RWPE2 (cell line): ENCODE results near the gene CHRNA3.

Experiments
- ATAC-seq: fragments of 200-7000 bp; cut with Tn5 transposase; 3 replicates; pipeline ENCODE4 v1.9.1; 2021; ENCODE audit warnings: low read depth
- DNase-seq: peaks from one replicate; pipeline ENCODE4 v3.0.0-alpha.2; 2020; ENCODE audit warnings: low spot score
- H3K27ac ChIP-seq: fragments of 450-650 bp; 2 replicates; pipeline ENCODE4 v1.5.1; 2017; ENCODE audit warnings: mild to moderate bottlenecking; ENCODE audit not compliant: poor library complexity, severe bottlenecking
- H3K27me3 ChIP-seq: fragments of 250-450 bp; sonication (Bioruptor Pico); 2 replicates; pipeline ENCODE4 v1.5.1; 2021; ENCODE audit warnings: mild to moderate bottlenecking, moderate library complexity; ENCODE audit not compliant: insufficient read depth, poor library complexity, severe bottlenecking
- H3K36me3 ChIP-seq: fragments of 250-450 bp; sonication (Bioruptor Pico); 2 replicates; pipeline ENCODE4 v1.5.1; 2020; ENCODE audit warnings: low read depth, mild to moderate bottlenecking, moderate library complexity
- H3K4me1 ChIP-seq: fragments of 250-450 bp; sonication (Bioruptor Pico); 2 replicates; pipeline ENCODE4 v1.5.1; 2021; ENCODE audit warnings: mild to moderate bottlenecking, moderate library complexity; ENCODE audit not compliant: insufficient read depth, poor library complexity, severe bottlenecking
- H3K4me3 ChIP-seq: fragments of 250-450 bp; sonication (Bioruptor Pico); 2 replicates; pipeline ENCODE4 v1.5.1; 2021; ENCODE audit warnings: mild to moderate bottlenecking, moderate library complexity; ENCODE audit not compliant: severe bottlenecking
- H3K9me3 ChIP-seq: fragments of 250-450 bp; sonication (Bioruptor Pico); 2 replicates; pipeline ENCODE4 v1.5.1; 2021; ENCODE audit warnings: mild to moderate bottlenecking, moderate library complexity; ENCODE audit not compliant: severe bottlenecking
- TF ChIP-seq, protein P1 (sequence below): fragments of 450-650 bp; IDR thresholded peaks from one replicate; pipeline ENCODE4 v1.5.1; 2017; ENCODE audit warnings: mild to moderate bottlenecking, moderate library complexity; ENCODE audit not compliant: poor library complexity, severe bottlenecking

The CHRNA3 gene

DNA sequence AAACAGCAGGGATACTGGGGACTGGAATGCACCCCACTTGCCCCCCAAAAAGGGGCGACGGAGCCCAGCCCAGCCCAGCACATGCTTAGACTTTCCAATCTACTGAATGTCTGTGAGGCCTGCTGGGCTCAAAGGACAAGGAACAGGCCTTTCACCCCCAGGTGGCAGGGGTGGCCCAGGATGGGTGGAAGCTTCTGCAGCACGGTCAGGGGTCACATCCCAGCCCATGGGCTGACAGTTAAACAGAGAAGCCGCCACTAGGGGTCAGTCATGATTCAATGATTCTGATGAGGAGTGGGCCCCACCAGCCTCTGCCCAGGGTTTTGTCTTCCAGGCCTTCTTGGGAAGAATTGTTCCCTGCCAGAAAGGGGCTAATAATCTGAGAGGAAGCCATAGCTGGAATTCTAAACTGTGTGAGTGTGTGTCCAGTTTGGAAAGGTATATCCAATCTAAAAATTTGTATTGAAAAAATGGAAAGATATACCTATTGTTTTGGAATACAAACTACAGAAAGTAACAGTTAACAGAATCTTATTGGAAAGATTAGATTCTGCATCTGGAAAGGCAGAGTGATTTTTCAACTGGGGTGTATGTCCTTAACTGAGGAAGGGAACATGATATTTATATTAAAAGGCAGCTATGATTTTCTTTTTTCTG is 18.0 kb upstream of the CHRNA3 start:
- TF ChIP-seq, protein P1, sequence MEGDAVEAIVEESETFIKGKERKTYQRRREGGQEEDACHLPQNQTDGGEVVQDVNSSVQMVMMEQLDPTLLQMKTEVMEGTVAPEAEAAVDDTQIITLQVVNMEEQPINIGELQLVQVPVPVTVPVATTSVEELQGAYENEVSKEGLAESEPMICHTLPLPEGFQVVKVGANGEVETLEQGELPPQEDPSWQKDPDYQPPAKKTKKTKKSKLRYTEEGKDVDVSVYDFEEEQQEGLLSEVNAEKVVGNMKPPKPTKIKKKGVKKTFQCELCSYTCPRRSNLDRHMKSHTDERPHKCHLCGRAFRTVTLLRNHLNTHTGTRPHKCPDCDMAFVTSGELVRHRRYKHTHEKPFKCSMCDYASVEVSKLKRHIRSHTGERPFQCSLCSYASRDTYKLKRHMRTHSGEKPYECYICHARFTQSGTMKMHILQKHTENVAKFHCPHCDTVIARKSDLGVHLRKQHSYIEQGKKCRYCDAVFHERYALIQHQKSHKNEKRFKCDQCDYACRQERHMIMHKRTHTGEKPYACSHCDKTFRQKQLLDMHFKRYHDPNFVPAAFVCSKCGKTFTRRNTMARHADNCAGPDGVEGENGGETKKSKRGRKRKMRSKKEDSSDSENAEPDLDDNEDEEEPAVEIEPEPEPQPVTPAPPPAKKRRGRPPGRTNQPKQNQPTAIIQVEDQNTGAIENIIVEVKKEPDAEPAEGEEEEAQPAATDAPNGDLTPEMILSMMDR = peak; percentile 90
- Histone ChIP-seq H3K4me3 (no peak overlapping the region), H3K4me1 (no peaks in the 10 kb centered on the region), H3K27me3 (no peaks in the 10 kb centered on the region), H3K36me3 (no peaks in the 10 kb centered on the region), H3K27ac (no peak overlapping the region), H3K9me3 (no peaks in the 10 kb centered on the region)
- DNase-seq (peak; percentile 77), ATAC-seq (peak; percentile 57)

DNA sequence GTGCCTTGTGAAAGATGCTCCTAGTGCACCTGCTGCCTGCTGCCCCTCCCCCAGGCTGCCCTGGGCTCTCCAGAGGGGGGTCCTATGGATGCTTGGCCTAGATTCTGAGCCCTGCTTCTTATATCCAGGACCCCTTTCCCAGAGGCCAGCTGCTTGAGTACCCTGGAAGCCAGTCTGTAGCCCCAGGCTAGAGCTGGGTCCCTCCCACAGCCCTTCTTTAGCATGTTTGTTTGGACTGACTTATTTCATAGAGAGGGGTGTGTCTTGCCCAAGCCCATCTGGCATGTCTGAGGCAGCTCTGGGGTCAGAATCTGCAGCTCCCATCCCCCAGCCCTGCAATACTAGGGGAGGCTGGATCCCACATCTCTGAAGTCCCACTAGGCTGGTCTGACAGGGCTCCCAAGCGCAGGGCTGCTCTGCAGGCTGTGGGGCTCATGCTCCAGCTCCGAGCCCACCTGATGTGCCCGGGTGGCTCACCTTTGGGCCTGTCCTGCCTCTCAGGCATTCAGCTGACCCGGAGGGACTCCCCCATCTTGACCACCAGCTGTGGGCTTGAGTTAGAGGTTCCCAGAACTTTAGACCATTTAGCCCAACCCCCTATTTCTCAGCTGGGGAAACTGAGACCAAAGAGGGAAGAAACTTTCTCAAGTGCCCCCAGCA is 17.1 kb upstream of the CHRNA3 start:
- no peak for ATAC-seq
- peaks cover 6% of the 10 kb centered on the region for H3K9me3 ChIP-seq
- H3K4me3 ChIP-seq = no peak overlapping the region
- DNase-seq = peak; percentile 66
- H3K36me3 ChIP-seq = no peaks in the 10 kb centered on the region
- no peak overlapping the region for H3K27ac ChIP-seq
- no peaks in the 10 kb centered on the region for H3K4me1 ChIP-seq
- TF ChIP-seq, protein P1 = no peak
- H3K27me3 ChIP-seq = no peaks in the 10 kb centered on the region

DNA sequence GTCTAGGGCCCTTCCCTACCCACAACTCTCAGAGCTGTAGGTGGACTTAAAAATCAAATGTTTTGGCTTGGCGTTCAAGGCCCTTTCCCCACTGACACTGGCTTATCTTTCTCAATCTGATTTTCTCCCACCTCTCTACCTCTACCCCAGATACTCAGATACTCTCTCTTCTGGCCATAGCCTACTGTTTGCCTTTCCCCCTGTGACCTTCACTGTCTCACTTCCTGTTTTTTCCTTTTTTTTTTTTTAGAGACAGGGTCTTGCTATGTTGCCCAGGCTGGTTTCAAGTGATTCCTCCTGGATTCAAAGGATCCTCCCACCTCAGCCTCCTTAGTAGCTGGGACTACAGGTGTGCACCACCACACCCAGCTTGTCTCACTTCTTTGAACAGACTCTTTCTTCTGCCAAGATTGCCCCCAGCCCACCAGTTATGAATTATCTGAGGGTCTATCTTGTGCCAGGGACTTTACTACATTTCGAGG is 15.6 kb upstream of the CHRNA3 start:
- no peak for DNase-seq
- H3K36me3 ChIP-seq = no peaks in the 10 kb centered on the region
- H3K27ac ChIP-seq = no peak overlapping the region
- H3K9me3 ChIP-seq = peaks cover 6% of the 10 kb centered on the region
- TF ChIP-seq, protein P1 = no peak
- no peaks in the 10 kb centered on the region for H3K27me3 ChIP-seq
- no peak for ATAC-seq
- H3K4me1 ChIP-seq = no peaks in the 10 kb centered on the region
- H3K4me3 ChIP-seq = no peak overlapping the region

DNA sequence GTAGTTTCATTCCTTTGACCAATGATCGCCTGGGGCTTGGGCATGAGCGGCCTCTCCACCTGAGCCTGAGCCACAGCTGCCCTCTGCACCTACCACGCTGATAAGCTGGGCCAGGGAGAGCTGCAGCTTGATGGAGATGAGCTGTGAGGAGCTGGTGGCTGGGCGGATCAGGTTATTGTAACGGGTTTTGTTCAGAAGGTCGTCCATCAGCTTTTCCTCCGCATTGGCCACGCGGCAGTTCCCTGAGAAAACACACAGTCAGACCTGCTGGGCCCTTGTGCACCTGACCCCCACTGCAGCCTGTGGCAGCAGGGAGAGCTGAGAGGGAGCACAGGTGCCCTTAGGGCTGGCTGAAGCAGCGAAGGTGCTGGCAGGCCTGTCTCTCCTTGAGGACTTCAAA is 14.6 kb upstream of the CHRNA3 start:
- no peaks in the 10 kb centered on the region for H3K27me3 ChIP-seq
- no peak overlapping the region for H3K4me3 ChIP-seq
- ATAC-seq (no peak), DNase-seq (peak; percentile 66)
- no peak overlapping the region for H3K27ac ChIP-seq
- no peaks in the 10 kb centered on the region for H3K4me1 ChIP-seq
- TF ChIP-seq, protein P1 = no peak
- no peaks in the 10 kb centered on the region for H3K36me3 ChIP-seq
- H3K9me3 ChIP-seq = peaks cover 6% of the 10 kb centered on the region
